COR-L47 (cell line): ENCODE results near the gene ERCC6L2.

Experiments used
- DNase-seq: peaks from one replicate; lab custom pipeline; 2025; lab: John Stamatoyannopoulos, UW

ERCC6L2 gene

DNA sequence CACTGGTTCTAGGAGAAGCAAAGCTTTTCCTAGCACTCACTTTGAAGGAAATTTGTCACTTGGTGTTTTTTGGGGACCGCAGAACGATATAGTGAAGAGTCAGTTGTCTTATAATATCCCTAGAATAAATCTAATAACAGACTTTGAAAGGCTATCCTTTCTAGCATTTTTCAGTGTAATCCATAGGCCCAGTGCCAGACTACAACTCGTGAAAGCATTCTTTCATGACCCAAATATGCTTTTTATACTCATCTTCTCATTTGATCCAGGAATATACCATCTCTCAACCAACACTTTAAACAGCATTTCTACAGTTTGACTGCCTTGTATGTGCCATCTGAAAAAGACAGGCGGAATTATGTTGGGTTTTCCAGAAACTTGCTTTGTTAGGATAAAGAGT, 104.0 kb downstream of the ERCC6L2 start:
- no peak for DNase-seq

DNA sequence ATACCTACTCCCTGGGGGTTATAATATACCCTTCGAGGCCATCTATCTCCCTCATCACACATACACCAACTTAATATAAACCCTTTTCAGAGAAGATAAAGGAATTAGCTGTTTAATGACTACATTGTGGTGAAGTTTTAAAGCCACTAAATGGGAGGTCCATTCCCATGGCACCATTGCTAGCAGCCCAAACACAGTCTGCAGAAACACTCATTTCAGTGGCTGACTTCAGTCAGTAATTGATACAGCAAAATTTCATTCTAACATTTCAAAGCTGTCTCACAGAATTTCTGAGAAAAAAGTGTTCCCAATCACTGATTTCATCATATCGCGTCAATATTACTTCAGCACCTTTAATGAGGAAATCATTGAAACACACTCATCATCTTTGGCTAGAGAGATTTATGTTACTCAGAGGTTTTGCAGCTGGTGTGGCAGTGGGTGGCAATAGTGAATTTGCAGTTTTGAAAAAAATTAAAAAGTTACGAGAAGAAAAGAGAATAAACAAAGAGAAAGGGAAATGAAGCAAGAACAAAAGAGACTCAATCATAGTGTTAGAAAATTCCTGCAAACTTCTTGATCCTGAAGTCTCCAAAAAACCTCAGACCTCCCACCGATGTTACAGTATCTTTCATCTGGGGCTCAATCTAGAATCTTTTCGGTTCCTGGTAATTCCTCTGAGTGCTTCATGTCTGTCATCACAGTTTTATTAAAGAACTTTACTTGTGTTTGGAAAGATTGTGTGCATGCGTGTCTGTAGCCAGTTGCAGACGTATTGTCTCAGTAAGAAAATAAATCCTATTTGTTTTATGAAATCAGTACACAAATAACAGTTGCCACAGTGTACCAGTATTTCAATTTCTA, 105.0 kb downstream of the ERCC6L2 start:
- DNase-seq = no peak

DNA sequence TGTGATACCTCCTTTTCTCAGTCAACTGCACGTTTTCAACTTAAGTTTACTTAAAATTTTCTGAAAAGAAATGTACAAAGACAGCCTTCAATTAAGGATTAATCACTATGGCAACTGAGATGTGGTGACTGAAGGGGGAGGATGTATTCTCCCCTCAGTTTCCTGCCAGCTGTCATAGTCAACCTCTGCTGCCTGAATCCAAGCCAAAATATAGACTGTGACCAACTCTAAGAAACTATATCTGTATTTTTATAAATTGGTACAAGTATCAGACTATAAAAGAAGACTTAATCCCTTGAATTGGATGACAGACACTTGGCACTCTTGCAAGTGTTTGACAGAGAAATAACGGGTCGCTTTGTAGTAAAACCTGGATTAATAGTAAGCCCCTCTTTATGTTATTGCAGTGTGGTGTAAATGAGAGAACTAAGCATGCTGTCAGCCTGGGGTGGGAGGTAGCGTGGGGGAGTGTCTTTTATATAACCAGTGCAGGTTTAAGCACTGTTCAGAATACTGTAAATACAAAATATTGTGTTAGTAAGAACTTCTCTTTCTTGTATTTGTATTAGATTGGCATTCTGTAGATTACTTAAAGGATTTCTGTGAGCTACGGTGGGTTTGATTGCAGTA, 106.4 kb downstream of the ERCC6L2 start:
- peak; percentile 58 for DNase-seq

DNA sequence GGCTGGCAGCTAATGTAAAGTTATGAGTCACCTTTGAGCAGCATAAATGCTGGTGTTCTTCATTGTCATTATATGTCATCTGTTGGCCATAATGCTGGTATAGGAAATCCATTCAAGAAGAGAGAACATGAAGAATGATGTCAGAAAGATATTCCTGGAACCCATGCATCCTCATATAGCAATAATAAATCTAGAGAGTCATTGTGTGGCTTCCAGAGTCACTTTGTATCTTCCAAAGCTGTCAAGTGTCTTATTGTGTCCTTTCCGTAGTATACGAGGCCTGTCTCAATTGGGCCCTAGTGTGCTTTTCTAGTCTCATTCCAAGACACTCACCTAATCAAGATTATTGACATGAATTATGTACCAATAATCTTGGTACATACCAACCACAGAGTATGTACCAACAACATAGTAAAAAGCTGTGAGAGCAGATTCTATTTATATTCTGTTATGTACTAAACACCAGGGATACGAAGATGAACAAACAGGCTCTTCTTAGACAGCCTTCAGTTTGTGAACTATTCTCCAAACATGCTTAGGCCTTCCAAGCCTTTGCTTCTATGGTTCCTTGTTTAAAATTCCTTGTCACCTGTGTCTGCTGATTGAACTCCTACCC, 110.1 kb downstream of the ERCC6L2 start:
- no peak for DNase-seq

DNA sequence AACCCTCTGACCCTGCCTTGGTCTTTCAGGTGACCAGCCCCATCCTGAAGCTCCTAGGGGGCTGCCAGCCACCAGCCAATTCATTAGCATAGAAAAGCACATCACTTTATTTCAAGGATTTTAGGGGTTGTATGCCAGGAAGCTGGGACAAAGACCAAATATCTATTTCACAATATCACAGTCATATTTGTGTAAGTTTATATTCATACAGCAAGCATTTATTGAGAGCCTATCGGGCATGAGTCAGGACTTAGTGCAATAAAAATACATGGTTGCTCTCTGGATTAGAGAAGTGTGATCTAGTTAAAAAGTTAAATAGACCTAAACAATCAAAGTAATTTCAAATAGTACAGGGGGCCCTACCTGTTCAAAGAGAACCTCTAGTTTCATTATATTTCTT, 113.8 kb downstream of the ERCC6L2 start:
- no peak for DNase-seq

DNA sequence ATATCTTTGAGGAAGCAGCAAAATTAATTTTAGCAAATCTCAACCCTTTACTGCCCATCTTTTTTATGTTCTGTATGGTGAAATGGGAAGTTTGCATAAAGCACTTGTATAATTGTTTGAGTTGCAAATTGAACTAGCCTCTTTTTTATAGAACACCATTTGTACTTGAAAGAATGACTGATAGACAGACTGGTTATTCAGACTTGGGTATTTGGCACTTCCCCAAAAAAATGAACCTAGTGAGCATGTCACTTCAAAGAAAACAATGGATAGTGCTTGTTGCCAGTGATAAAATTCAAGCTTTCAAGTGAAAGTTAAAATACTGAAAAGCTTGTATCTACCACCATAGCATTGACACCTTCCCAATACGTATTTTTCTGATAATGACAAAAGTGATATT, 115.8 kb downstream of the ERCC6L2 start:
- DNase-seq = no peak

DNA sequence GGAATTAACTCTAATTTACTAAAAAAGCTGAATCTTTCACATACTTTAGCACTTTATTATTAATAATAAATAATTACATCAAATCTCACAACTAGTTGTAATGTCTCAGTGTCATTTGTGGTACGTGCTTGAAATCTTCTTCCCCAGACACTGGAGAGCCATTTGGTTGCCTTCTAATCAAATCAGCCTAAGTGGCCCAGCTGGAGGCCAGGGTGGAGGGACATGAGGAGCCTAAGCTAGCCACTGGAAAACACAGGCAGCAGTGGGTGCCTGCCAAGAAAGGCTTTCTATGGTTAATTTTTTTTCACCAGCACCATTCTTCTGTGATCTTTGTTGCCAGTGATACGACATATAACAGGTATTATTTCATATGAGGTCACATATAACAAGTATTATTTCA, 117.0 kb downstream of the ERCC6L2 start:
- no peak for DNase-seq

DNA sequence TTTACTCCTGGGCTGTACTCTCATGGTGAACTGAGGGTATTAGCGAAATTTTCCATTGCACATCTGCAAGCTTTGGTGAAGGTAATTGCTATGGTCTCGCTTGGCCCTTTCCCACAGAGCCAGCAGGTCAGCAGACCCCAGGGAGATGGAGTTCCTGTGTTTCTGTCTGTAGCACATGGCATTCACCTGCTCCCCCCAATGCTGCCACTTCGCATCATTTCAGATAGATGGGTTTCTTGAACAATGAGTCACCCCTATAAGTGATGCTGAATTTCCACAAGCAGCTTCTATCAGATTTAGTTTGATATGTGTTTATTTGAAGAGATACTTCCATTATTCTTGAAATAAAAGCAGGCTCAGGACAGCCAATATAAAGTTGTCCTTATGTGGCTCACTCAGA, 117.8 kb downstream of the ERCC6L2 start:
- DNase-seq = no peak

DNA sequence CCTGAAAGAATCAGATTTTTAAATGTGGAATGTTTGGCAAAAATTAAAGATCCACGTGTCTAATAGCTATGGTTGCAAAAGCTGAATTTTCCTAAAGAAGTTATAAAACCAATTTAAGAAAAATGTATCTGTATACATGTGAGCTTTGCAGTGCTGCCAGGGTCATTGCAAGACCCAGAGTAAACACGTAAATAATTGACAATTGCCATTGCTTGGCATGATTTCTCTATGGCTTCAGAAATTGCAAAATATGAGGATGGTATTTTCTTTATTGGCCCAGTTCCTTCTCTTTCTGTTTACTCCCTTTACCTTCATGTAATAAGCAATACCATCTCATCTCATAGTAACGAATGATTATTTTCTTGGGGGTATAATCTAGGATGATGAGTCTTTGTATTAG, 123.9 kb downstream of the ERCC6L2 start:
- no peak for DNase-seq

DNA sequence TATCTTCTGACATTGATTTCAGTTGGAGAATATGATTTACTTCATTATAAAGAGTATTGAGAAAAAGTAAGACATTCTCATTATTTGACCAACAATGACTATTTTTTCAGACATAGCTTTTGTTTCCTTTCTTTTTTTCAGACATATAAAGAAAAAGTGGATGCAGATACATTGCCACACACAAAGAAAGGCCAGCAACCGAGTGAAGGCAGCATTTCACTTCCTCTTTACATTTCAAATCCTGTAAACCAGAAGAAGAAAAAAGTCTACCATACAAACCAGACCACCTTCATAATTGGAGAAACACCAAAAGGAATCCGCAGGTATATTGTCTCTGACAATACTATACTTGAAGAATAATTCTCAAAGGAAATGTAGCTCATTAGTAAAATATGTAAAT, 128.9 kb downstream of the ERCC6L2 start:
- DNase-seq = no peak

DNA sequence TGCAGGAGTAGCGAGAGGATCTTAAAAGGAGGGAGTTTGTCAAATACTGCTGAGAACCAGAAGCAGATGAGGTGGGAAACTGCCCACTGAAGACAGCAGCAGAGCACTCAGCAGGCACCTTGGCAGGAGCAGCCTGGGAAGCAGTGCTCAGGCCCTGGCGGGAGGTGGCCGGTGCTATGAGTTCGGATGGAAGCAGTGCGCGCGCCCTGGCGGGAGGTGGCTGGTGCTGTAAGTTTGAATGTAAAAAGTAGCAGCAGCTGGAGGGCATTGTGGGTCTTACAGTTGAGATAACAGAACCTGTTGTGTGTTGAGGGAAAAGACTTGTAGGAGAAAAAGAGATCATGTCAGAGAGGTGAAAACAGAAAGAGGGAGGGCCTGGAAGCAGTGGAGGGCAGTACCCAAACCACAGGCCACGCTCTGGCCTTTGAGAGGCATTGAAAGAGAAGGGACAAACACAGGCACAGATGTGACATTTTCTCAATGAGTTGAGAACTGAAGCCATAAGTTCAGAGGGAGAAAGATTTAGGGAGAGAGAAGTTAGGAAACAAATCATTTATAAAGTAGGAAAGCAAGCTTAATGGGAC, 130.9 kb downstream of the ERCC6L2 start:
- DNase-seq = no peak

DNA sequence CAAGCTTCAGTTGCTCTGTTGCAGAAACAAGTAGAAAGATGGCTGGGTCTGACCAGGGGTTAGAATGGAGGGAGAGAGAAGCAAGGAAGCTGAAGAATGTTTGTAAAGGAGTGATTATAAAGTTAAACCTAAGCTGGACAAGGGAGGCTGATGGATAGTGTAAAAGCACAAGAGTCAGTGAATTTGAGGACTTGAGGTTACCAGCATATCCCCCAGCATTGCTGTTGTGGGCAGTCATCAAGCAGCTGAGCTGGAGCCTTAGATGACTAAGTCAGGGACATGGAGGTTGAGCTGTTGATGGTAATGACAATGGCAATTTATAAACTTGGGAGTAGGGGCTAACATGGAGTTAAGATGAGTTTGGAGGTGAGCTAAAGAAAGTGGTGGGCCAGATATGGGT, 131.5 kb downstream of the ERCC6L2 start:
- no peak for DNase-seq

DNA sequence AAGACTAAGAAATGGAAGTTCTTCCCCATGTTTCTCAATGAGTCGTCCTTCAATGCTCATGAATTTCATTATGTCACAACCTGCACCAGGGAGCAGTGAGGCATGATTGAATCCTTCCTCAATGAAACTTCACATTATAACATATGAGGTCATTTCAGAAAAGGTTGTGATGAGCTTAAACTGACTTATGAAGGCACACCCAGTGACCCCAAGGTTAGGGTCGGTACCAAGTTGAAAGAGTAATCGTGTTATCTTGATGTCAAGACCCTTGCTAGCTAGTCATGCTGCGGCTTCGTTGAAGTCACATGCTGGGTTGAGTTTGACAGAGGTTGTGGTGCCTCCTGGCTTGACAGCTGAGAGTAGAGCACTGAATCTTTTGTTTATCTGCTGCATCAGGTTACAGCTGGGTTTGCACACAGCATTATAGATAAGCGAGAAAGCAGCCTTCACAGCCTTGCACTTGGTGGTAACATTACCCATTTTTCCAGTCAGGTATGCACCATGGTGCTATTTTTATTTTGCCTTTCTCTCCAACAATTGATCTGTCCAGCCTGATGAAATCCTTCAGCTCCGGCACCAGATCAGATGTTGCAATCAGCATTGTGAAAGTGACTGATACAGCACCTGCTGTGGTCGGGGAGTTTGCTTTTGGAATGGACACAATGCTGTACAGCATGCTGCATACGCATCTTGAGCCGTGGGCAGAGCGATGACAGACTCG, 133.2 kb downstream of the ERCC6L2 start:
- no peak for DNase-seq

DNA sequence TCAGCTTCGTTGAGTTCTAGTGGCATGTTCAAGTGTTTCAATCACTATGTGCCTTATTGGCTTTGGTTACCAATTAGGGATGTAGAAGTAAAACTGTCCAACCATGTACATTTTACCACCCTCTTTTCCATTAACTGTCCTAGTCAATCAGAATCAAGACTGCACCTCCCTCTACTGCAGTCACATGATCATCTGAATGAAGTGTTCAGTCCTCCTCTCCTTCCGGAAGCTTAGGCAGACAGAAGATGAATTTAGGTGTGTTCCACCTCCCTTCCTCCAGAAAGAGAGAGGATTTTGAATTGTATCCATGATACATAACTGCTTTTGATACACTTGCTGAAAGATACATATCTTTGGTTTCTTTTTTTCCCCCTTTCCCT, 133.7 kb downstream of the ERCC6L2 start:
- DNase-seq = no peak

DNA sequence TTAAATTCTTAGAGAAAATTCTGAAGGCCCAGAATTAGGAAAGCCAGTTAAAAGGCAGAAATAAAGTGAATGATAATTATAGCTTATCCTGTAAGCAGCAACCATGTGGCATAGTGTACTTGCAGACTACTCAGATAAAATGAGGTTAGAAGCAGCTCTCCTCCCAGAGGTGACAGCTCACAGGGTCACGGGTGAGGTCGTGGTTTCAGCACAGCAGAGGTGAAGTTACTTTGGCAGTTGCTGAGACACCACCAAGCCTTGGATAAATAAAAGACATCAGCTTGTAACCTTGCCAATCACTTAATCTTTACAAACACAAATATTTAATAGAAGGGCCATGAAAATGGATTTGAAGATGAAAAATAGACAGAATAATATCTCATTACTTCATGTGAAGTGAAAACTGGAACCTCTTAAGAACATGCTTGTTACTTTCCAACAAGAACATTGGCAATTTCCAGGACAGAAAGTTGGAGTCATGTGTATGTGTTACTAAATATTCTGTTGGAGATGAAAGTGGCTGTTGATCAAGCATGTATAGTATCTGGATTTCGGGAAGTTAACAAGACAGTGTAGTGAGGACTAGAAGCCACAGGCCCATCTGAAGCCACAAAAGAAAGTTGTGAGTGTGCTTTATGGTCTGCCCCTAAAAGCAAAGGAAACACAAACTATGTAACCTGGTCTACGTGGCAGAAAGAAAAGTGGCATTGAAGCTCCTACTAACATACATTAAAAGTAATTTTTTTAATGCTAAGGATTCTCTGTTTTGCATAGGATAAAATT, 134.4 kb downstream of the ERCC6L2 start:
- DNase-seq = no peak

DNA sequence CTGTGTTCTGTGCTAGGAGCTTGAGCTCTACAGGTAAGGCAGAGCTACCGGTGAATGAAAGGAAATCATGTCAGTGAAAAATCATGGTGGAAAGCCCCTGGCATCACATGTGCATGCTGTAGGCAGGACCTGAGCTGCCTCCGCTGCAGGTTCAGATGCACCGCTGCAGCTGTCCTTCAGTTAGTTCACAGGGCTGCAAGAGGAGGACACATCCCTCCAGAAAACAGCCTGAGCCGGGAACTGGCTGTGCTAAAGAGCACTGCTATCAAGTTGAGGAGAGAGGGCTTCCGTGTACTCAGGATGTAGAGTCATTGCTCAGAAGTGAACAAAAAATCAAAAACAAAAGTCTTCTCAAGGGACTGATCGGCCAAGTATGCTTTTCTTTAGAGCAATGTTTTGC, 138.6 kb downstream of the ERCC6L2 start:
- DNase-seq = no peak

DNA sequence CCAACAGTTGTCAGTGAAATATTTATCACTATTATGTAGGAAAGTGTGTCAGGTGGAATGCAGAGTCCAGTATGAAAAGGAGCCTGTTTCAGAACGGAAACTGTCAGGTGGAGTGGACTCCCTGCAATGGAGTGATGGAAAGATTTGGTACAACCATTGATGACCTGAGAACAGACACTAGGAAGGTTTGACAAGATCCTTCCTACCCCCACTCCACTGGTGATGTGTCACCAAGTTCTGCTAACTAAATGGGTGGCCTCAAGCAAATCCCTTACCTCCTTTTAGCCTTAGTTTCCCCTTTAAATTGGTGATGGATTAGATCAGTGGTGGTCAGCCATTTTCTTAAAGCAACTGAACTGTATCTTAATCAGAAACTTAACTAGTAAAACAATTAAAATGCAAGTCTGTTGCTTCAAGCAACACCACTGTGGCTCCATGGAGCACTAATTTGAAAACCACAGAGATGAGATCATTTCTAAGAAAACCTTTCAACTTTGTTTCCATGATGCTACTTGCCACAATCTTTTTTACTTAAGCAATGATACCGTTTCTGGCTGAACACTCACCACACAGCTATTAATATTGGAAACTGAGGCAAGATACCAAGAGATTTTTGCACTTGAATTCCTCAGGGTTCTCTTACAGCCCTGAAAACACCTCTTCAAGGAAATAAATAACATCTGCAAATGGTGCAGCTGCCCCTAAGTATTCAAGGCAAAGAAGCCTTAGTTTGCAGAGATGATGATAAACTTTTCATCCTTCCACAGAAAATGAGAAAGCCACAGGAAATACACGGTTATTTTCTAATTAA, 140.6 kb downstream of the ERCC6L2 start:
- DNase-seq = no peak
